SK-N-SH treated with all-trans-retinoic acid at 6 μM for 48 hours (cell line): Measurements from ENCODE around the gene NSMF.

Experiments used
- BACH2 ChIP-seq: fragments of 250-450 bp; sonication (Bioruptor Pico); IDR thresholded peaks from 2 replicates; pipeline ENCODE4 v1.9.0; 2021; ENCODE audit warnings: mild to moderate bottlenecking, borderline replicate concordance
- PATZ1 ChIP-seq: fragments of 250-450 bp; sonication (Bioruptor Pico); IDR thresholded peaks from 2 replicates; pipeline ENCODE4 v1.8.0; 2020; ENCODE audit warnings: mild to moderate bottlenecking, moderate library complexity, borderline replicate concordance
- POU6F1 ChIP-seq: fragments of 250-450 bp; sonication (Bioruptor Pico); IDR thresholded peaks from 2 replicates; pipeline ENCODE4 v1.8.0; 2021; ENCODE audit warnings: low read depth, mild to moderate bottlenecking, moderate library complexity, borderline replicate concordance
- RARB ChIP-seq: fragments of 250-450 bp; sonication (Bioruptor Pico); IDR thresholded peaks from 2 replicates; pipeline ENCODE4 v1.8.0; 2021; ENCODE audit warnings: mild to moderate bottlenecking, moderate library complexity
- SNAI2 ChIP-seq: fragments of 250-450 bp; sonication (Bioruptor Pico); IDR thresholded peaks from 2 replicates; pipeline ENCODE4 v1.5.0; 2020; ENCODE audit warnings: mild to moderate bottlenecking, moderate library complexity
- TCF4 ChIP-seq: fragments of 250-450 bp; sonication (Bioruptor Pico); IDR thresholded peaks from 2 replicates; pipeline ENCODE4 v1.8.0; 2021; ENCODE audit warnings: mild to moderate bottlenecking, moderate library complexity, borderline replicate concordance
- TOX ChIP-seq: fragments of 250-450 bp; sonication (Bioruptor Pico); IDR thresholded peaks from 2 replicates; pipeline ENCODE4 v1.8.0; 2021; ENCODE audit warnings: mild to moderate bottlenecking, moderate library complexity, borderline replicate concordance
- TSHZ2 ChIP-seq: fragments of 250-450 bp; sonication (Bioruptor Pico); IDR thresholded peaks from 2 replicates; pipeline ENCODE4 v1.5.0; 2020; ENCODE audit warnings: mild to moderate bottlenecking, moderate library complexity
- ZFP3 ChIP-seq: fragments of 250-450 bp; sonication (Bioruptor Pico); IDR thresholded peaks from 2 replicates; pipeline ENCODE4 v1.5.0; 2020; ENCODE audit warnings: mild to moderate bottlenecking, moderate library complexity
- ZFP30 ChIP-seq: fragments of 450-650 bp; formaldehyde crosslinking; IDR thresholded peaks from 2 replicates; pipeline ENCODE4 v1.5.0; 2022; ENCODE audit warnings: mild to moderate bottlenecking, moderate library complexity

GRCh38 chr9:137446851-137447471 is 12.2 kb downstream of the NSMF start:
- TF ChIP-seq RARB (CRISPR knock-in tag) = no peak
- no peak for TF ChIP-seq TSHZ2 (CRISPR knock-in tag)
- no peak for TF ChIP-seq SNAI2 (CRISPR knock-in tag)
- no peak for TF ChIP-seq BACH2 (CRISPR knock-in tag)
- no peak for TF ChIP-seq PATZ1
- TF ChIP-seq TOX = no peak
- TF ChIP-seq ZFP3 (CRISPR knock-in tag) = no peak
- TF ChIP-seq TCF4 (CRISPR knock-in tag) = no peak
- TF ChIP-seq POU6F1 (CRISPR knock-in tag) = no peak
- no peak for TF ChIP-seq ZFP30 (CRISPR knock-in tag)
